ENCODE results near the gene FCAMR. TPM values are rescaled to one million over a fixed set of nuclear protein-coding genes. Genes with fewer than 3 reads are reported as not detected.

Gene FCAMR
- total RNA-seq, 1 experiment from 2014 or later: not detected

- DNase-seq (ENCODE audit: low read depth): no peak
Observed at GRCh38 chr1:206960676-206961386, 9.4 kb downstream of the FCAMR start.

DNA sequence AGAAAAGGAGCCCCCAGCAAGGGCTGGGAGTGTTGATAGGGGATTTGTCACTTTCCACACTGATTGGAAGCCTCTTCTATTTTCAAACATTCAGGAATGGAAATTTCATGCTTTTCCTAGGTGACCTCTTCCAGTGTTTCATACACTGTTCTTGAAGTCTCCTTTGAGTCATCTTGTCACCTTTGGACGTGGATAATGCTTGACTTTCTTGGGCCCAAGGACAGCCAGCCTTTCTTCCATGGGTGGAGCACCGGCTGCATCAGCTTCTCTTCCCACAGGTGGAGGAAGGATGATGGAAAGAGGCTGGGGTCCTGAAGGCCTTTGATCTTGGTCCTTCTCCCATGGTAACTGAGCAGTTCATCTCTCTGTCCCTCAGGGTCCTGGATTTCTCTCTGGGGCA lies 12.1 kb downstream of the FCAMR start:
- DNase-seq (ENCODE audit: low read depth): no peak

DNA sequence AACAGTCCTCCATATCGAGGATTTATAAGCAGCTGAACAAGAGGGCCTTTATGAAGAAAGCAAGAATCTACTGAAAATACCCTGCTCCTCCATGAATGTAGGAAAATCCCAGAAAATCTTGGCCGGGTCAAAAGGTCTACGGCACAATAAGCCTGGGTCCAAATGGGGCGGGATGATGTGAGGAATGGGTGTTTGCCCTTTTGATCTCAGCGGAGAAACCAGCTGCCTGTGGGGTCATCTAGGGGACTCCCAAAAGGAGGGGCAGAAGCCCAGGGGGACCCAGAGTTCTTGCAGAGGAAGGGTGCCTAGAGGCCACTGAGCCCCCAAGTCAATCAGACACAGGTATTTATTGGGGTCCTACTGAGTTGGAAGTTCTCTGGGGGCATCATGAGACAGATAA lies 12.6 kb downstream of the FCAMR start:
- no peak for DNase-seq (ENCODE audit: low read depth)

- no peak for DNase-seq (ENCODE audit: low read depth)
Observed at GRCh38 chr1:206955476-206956451, 14.5 kb downstream of the FCAMR start.

- no peak for DNase-seq (ENCODE audit: low read depth)
Observed at GRCh38 chr1:206954459-206955342, 15.6 kb downstream of the FCAMR start.

GRCh38 chr1:206953626-206954025 lies 16.6 kb downstream of the FCAMR start:
- no peak for DNase-seq (ENCODE audit: low read depth)

DNA sequence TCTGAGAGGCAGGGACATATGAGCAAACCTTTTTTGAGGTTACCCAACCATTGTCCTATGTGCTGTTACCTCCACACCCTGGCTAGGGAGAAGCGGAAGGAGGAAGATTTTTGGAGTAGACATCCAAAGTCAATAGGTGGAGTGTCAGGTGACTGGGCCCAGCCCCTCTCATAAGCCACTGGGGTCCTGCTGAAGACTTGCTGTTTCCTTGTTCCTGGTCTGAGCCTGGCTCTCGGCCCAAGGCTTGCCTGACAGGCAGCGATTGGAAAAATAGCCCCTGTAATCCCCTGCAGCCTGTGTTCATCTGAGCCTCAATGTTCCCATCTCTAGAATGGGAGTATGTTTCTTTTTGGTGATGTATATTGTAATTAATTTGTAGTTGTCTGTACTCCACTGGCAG lies 17.1 kb downstream of the FCAMR start:
- no peak for DNase-seq (ENCODE audit: low read depth)

DNA sequence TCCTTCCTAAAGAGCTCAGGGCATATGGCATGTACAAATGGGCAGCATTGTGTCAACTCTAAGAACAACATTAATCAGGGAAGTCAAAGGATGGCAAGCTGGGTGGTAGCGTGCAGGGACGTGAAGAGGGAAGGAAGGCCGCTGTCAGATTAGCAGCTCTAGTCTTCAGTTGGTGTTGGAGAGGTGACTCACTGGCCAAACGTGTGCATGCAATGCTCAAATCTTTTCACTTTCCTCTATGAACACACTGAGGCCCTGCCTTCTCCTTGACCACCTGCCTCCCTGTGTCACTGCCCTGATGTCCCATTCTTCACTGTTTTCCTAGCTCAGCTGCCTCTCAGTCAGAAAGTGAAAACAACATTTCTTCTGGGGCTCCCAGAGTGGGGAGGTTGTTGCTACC lies 18.1 kb downstream of the FCAMR start:
- DNase-seq (ENCODE audit: low read depth): peak; percentile 34

- no peak for DNase-seq (ENCODE audit: low read depth)
Observed at GRCh38 chr1:206951318-206952100, 18.8 kb downstream of the FCAMR start.

DNA sequence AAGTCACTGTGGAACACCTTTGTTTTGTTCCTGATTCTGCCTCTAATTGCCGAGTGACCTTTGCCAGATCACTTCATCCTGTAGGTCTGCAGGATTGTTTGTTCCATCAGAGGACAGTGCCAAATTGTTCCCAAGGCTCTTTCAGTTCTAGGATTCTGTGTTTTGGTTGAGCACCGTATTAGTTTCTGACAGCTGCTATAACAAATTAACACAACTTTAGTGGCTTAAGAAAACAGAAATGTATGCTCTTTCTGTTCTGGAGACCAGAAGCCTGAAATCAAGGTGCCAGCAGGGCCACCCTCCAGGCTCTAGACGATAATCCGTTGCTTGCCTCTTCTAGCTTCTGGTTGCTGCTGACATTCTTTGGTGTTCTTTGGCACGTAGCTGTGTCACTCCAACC lies 20.6 kb downstream of the FCAMR start:
- DNase-seq (ENCODE audit: low read depth): no peak

- no peak for DNase-seq (ENCODE audit: low read depth)
Observed at GRCh38 chr1:206949208-206949607, 21.1 kb downstream of the FCAMR start.

- DNase-seq (ENCODE audit: low read depth): no peak
Observed at GRCh38 chr1:206947255-206947654, 23.0 kb downstream of the FCAMR start.

DNA sequence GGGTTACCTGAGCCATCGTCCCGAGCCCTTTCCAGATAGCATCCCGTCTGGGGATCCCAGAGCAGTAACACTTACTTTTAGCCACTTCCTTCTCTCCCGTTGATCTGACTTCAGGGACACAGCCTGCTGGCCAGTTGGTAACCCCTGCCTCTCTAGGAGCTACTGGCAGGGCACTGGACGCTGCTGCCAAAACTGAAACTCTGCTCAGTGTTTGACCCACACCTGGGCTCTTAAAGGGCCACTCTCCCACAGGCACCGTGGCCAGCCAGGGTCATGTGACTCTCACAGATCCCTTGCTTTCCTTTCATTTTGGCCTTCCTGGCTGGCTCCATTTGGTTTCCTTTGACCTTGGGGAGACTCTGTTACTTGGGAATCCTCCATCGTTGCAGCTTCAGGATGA lies 24.0 kb downstream of the FCAMR start, which contains the start of gene PIGR:
TSS of gene PIGR (minus strand) at position 206 of the 400 bp plus-strand sequence. CDS start 5,935 bp downstream, outside the sequence.
- DNase-seq (ENCODE audit: low read depth): no peak

DNA sequence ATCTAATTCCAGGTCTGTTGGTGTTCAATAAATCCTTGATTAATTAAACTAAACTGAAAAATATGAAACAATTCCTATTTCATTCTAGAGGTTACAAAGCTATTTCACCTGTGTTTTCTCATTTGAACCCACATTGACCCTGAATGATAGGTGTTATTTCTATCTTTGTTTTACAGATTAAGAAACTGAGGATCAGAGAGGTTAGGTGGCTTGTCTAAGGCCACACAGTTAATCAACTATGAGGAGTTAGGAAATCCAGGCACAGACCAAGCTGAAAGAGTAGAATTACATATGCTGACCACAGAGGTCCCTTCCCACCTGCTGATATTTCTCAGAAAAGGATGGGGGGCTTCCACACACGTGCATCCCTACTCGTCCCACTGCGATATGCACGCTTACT lies 24.5 kb downstream of the FCAMR start:
- no peak for DNase-seq (ENCODE audit: low read depth)

GRCh38 chr1:206944703-206945102 lies 25.6 kb downstream of the FCAMR start:
- DNase-seq (ENCODE audit: low read depth): no peak

GRCh38 chr1:206941766-206942418 lies 28.4 kb downstream of the FCAMR start:
- no peak for DNase-seq (ENCODE audit: low read depth)

DNA sequence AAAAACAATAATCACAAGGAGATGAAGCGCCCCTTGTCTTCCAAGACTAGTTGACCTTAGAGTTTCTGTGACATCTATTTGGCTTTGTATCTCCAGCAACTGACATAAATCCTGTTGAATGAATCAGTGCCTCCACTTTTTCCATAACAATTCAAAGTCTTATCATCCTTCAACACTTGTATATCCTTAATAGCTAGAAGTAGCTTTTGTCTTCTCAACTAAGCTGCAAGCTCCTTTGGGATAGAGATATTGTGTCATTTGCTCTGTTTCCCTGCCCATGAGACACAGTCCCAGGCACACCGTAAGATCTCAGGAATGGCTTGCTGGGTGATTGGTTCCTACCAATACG lies 29.7 kb downstream of the FCAMR start:
- no peak for DNase-seq (ENCODE audit: low read depth)

DNA sequence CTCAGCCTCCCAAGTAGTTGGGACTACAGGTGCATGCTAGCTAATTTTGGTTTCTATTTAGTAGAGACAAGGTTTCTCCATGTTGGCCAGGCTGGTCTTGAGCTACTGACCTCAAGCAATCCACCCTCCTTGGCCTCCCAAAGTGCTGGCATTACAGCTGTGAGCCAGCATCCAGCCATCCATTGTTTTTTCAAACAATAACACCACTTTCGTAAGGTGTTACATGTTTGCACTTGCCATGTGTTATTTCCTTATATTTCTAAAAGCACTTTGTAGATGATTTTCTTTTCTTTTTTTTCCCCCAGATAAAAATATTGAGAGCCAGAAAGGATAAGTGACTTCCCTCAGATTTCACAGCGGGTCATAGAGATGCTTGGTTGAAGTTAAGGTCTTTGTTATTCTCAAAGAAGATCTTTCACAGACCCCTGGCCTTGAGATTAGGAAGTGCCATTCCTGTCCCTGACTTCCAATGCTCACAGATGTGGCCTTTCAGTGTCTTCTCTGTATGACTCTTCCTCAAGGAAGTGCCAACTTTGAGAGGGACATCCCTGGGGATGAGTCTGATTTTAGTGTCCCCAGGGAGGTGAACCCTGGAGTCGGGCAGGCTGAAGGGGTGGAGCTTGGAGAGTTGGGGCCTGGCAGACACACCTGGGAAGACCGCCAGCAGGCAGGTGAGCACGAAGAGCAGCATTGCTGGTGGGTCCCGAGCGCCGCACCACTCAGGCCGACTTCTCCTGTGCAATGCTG lies 30.2 kb downstream of the FCAMR start:
- DNase-seq (ENCODE audit: low read depth): no peak

DNA sequence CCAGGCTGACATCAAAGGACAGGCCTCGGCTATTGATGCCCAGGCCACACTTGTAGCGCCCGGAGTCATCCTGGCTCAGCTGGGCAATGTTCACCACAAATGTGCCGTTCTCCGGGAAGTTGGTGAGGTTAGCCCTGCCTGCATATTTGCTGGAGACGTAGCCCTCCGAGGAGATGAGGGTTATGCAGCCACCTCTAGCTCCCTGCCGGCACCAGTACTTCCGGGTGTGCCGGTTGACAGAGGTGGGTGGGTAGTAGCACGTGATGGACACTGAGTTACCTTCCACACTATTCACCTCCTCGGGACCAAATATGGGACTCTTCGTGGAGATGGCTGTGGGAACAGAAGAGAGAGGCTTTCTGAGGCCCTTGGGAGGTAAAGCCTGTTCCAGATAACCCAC lies 31.1 kb downstream of the FCAMR start:
- no peak for DNase-seq (ENCODE audit: low read depth)

GRCh38 chr1:206937425-206937824 lies 32.8 kb downstream of the FCAMR start:
- DNase-seq (ENCODE audit: low read depth): no peak
